HG02759 (cell line): Measurements from ENCODE around the gene FARP1.

Experiments
- ATAC-seq: cut with Tn5 transposase; IDR thresholded peaks from one replicate; pipeline ENCODE4 v1.9.1; 2021; ENCODE audit warnings: mild to moderate bottlenecking, moderate library complexity; ENCODE audit not compliant: unreplicated experiment

The FARP1 gene

DNA sequence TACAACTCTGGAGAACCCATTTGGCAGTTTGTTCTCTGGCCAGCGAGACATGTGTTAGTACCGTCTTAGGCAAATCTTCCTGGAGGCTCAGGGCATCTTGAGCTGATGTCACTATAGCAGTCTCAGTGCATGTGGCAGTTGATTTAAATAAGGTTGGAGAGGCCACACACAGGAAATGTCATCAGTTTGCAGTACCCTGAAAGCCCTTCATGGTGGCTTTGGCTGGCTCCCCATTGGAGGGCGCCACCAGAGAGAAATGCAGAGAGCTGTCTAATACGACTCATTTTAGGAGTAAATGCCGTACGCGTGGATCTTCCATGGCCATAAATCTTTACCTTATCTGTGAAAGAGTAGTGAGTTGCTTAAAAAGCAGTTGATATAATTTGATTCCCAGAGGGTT is 270.9 kb downstream of the FARP1 start:
- ATAC-seq, result no peak

DNA sequence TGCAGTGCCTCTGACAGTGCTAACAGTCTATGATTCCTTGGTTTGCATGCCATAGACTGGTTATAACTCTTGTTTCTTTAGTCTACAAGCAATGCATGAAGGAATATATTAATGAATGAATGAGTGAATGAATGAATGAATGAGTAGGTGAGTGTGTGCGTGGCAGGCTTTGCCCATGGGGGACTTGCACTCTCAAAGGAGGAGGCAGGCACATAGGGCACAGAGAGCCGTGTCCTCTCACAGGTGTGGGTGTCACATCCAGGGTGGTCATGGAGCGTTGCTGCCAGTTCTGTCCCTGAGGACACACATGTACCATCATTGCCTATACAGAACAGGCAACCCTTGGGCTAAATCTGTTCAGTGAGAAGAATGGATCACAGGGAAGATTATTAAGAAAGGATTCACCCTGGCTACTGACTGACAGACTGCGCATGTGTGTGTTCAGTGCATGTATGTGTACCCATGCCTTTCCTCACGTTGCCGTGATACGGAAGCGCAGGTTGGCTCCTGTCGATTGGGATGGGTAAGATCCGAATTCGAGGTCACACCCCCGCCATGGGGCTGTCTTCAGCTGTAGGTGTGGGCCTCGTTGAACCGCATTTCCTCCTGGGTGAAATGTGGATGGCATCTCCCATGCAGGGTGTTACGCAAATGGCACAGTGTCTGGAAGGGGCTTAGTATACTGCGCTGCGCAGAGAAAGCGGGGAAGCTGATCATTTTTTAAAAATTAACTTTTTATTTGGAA is 272.6 kb downstream of the FARP1 start:
- ATAC-seq, result no peak

DNA sequence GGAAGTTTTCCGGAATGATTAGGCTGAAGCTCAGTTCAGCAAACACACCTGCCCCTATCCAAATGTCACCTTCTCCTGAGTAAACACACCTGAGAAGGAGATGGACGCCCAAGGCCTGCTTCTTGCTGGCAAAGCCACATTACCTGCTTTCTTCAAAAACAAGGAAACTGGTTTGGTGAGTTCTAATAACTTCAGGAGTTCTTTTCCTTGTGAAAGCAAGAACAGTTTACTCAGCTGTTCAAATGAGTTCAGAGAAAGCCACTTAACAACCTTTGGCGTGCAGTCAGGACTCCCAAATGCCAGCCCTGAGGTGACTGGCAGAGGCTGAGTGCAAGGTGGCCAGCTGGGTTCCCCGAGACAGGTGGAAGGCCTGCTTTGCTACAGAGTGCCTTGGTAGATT is 273.5 kb downstream of the FARP1 start:
- no peak for ATAC-seq

DNA sequence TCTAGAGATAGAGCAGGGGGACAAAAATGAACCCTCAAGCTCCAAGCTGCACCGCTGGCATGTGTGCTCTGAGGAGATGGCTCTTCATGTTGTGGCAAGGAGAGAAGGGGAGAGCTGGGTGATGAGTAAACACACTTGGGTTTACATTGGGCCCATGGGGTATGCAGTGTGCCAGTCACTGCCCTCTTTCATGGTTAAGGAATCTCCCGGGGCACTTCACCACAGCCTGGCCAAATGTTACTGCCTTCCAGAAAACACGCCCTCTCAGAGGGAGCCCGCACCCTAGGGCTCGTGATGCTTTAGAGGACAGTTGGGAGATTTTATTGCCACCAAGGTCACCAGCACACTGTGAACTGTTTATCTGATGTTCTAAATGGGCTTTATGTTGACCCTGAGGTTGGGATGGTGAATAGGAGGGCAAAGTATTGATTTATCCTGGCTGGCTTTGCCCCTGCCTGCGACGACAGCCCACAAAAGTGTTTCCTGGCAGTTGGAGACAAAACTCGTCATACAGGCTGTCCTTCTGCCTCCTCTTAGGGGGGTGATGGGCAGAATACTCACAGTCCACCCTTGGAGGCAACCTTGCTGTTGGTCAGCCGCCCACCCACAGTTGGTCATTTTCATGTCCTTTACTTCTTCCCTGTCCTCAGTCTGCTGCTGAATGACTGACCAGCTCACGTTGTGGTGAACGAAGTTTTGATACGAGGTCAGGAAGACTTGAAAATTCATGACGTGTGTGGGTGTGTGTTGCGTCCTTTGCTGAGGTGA is 277.1 kb downstream of the FARP1 start:
- no peak for ATAC-seq

DNA sequence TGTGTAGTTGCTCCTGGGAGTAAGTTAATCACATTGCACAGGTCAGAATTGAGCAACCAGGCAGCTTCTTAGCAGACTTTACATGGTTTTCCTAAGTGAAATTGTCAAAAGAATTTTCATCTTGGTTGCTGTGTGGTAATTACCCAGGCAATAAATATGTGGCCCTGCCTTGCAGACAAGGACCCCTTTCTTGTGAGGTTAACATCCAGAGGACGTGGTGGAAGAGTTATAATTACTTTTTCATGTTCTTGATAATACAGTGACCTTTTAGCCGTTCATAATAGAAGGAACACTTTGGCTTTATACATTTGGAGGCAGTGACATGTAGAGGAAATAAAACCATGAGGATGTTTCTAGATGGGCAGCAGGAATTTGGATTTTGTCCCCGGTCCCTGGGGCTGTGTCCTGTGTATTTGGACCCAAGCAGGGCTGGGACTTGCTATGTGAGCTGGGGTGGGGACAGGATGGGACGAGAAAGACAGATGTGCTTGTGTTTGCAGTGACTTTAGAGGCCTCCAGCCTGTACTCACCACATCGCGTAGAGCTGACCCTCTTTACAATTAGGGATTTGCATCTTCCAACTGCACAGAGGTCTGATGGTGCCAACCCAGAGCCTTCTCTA is 277.8 kb downstream of the FARP1 start:
- no peak for ATAC-seq

DNA sequence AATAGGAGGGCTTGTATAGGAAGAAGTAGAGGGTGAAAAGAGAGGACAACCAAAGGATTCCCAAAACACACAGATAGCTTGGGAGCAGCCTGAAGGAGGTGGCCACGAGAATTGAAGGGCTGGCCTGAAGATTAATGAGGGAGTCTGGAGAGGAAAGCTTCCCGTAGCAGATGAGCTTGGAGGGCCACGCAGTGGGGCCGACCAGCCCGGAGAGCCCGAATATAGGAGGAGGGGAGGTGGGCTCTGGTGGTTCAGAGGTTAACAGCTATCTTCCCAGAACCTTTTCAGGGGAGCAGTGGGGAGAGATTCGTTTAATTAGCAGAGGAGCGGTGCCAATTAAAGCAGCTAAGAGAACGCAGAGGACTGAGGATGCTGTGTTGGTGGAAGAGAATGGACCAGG is 279.2 kb downstream of the FARP1 start:
- ATAC-seq, result no peak

DNA sequence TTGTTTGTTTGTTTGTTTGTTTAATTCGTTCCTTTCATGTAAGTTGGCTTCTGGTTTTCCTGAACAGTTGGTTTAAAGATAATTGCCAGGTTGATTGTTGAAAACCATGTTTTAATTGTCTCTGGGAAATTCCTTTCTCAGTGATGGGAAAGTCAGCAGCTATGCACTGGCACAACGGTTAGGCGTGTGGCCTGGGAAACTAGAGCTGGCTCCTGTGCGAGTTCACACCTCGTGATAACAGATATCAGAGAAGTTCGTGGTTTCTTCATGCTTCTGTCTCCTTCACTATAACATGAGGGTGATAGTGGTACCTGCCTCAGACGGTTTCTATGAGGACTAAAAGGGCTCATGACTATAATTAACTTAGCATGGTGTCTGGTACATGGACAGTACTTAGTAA is 280.5 kb downstream of the FARP1 start:
- no peak for ATAC-seq

DNA sequence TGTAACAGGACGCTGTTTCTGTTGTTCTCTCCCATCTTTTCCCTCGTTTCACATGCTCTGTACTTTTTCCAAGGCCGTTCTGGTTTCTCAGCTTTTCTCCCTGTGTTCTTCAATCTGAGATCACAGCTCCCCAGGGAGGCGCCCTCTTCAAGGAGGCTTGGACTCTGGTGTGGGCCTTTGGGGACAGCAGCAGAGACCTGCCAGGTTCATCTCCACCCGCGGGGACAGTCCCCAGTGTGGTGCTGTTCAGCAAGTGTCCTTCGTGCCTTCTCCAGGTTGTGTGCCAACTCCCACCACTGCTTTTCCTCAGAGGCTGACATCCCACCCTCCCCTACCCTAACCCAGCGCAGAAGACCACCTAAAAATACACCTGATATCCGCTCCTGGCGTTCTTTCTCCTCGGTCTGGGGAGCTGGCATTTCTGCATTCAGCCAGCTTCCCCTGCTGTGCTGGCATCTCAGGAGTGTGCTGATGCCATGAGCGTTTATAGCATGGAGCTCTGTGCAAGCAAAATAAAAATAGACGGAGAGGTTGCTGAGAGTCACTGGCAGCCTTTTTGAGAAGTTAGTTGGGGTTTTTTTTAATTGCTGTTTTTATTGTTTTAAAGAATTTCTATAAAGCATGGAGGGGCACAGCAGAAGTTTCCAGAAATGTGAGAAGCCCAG is 284.6 kb downstream of the FARP1 start:
- ATAC-seq, result no peak

DNA sequence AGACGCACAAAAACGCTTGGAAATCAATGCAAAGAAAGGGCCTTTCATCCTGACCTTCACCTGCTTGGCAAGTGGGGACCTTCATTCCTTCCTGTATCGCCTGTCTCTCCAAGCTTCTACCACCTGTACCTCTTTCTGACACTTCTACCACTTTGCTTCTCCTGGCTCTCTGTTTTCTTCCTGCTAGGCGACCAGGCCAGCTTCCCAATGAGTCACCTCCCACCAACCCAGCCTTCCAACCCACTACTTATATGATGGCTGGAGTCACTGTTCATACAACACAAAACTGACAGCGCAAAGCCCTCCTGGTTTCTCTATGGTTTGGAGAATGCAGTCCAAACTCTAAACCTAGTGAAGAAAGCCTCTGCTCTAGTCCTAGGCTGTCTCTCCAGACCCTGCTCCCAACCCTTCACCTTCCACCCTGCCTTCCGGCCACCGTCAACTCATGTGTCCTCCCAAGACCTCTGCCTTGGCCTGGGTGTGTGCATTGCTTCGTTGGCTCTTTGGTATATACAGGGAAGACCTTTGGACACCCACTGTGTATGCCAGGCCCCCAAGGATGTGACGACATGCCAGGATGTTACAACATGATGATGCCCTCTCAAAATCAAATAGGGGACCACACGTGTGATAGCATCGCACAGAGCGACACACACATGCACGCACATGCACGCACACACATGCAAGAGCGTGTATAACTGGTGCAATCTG is 285.5 kb downstream of the FARP1 start:
- ATAC-seq, result no peak

DNA sequence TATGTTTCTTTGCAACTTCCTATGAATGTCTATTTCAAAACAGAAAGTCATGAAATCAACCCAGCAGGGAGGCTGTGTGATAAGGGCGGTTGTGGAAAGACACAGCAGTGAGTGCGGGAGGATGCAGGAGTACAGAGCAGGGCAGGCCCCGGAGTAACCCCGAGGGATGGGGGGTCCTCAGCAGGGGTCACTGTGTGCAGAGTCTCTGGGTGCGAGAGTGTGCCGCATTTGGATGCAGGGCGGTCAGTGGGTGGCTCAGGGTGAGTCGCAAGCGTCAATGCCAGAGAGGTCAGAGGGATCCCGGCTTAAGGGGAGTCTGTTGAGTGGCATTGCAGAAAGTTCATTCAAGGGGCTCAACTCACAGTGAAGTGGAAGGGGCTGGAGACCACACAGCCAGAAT is 286.2 kb downstream of the FARP1 start:
- ATAC-seq, result no peak

DNA sequence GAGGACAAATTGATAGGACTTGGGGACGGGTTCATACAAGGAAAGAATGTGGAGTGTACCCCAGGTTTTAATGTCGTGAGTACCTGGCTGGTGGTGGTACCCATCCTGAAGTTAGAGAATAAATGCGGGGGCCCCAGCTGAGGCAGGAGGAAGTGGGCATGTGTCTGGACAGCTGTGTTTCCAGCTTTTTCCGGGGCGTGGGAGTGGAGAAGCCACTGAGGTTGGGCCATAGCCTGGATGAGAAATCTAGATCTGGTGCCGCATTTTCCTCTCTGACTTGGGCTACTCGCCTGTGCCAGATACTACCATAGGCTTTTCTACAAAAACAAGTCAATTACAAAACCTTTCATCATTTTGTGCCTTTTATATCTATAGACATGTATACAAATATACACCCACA is 286.6 kb downstream of the FARP1 start:
- ATAC-seq, result no peak

DNA sequence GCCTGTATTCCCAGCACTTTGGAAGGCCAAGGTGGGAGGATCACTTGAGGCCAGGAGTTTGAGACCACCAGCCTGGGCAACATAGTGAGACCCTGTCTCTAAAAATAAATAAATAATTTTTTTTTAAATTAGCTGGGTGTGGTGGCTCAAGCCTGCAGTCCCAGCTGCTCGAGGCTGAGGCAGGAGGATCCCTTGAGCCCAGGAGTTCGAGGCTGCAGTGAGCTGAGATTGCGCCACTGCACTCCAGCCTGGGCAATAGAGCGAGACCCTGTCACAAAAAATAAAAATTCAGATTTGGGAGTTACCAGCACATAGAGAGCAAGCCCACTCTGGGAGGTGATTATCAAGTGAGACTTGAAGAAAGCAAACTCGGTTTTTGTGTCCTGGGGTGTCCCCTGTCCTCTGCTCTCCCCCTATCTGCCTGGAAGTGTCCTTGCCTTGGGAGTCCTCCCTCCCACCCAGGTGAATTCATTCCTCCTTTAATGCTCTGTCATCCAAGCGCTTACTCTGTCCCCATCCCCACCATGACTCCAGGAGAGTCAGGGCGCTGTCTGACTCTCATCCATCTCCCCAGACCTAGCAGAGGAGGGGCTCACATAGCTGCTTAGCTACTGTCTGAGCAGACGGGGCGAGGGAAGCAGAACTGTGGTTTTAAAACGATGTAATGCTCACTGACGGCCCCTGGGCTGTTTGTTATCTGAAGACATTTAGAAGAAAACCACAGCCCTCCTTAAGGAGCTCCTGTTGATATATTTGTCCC is 287.3 kb downstream of the FARP1 start:
- ATAC-seq, result no peak

DNA sequence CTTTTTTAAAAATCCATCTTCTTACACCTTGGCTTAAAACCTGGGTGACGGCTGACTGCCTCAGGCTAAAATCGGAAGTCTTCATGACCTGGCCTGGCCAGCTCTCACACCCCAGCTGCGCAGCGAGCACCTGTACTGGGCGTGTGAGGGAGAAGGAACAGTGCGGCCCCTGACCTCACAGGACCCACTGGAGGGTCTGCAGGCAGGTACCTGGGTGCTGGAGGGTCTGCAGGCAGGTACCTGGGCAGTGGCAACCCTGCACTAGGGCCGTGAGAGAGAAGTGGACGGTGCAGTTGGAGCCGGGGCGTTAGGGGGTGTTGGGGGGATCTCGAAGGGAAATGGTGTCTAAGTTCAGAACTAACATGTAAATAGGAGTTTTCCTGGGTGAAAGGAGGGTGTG is 289.7 kb downstream of the FARP1 start:
- no peak for ATAC-seq

DNA sequence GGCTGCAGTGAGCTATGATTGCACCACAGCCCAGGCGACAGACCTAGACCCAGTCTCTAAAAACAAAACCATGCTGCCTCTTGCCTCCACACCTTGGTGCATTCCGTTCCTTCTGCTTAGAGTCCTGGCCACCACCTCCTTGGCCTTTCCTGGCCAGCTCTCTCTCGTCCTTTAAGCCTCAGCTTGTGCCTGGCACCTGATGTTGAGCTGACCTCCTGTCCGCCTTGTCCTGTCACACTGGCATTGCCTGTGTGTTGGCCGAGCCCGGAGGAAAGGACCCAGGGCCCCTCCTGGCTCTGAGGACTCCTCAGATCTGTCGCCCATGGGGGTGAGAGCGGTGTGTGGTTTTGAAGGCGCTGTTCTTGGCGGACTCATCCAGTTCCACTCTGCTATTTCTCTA is 290.8 kb downstream of the FARP1 start:
- ATAC-seq, result no peak

DNA sequence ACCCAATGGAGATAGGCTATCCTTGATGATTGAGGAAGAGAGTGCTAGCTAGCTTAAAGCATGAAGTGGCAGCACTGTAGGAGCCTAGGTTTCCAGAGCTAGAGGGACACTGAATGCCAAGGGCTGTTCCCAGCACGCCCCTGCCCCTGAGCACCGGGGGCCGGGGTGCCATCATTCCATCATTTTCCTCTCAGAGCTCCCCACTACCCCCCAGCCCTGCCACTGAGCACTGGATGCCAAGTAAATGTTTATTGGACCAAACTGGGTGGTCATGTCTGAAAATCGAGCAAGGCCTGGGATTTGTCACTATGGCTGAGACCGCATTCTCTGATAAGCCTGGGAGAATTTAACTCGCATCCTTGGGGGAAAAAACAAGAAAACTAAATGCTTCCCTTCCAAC is 291.2 kb downstream of the FARP1 start:
- no peak for ATAC-seq

DNA sequence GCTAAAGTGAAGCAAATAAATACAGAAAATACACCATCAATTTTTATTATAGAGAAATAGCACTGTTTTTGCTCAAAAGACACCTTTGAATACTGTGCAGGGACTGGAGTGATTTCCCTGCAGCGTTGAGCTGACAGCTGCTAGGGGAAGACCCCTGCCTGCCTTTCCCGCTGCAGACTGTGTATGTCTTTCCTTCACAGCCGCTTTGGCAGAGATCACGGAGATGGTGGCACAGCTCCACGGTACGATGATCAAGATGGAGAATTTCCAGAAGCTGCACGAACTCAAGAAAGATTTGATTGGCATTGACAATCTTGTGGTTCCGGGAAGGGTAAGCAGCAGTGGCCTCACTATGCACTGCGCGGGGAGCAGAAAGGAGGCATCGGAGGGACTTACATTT is 292.5 kb downstream of the FARP1 start:
- ATAC-seq, result no peak

DNA sequence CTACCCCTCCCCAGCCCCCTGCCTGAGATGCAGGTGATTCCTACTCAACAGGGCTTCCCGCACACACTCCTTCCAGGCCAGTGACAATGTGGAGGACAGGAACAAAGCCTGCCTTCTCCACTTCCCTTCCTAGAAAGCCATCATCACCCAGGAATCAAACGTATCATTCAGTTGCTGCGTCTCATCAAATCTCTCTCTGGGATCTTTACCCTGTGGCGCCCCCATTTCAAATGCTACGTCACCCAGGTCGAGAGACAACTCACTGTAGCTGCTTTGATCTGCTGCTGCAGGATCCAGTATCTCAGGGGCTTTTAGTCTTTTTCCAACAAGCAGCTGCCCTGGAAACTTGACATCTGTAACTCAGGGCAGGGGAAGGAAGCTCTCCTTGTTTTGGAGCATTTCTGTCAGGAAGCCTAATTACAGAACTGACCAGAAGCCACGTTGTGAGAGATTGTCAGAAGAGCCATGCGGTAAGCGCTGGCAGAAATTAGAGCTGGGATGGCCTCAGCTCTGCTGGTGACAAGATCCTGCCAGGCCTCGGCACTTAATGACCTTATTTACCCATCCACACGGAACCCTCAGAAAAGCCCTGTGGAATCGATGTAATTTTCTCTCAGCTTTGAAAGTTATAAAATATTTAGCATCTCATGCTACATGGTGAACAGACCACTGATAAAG is 293.5 kb downstream of the FARP1 start:
- no peak for ATAC-seq

DNA sequence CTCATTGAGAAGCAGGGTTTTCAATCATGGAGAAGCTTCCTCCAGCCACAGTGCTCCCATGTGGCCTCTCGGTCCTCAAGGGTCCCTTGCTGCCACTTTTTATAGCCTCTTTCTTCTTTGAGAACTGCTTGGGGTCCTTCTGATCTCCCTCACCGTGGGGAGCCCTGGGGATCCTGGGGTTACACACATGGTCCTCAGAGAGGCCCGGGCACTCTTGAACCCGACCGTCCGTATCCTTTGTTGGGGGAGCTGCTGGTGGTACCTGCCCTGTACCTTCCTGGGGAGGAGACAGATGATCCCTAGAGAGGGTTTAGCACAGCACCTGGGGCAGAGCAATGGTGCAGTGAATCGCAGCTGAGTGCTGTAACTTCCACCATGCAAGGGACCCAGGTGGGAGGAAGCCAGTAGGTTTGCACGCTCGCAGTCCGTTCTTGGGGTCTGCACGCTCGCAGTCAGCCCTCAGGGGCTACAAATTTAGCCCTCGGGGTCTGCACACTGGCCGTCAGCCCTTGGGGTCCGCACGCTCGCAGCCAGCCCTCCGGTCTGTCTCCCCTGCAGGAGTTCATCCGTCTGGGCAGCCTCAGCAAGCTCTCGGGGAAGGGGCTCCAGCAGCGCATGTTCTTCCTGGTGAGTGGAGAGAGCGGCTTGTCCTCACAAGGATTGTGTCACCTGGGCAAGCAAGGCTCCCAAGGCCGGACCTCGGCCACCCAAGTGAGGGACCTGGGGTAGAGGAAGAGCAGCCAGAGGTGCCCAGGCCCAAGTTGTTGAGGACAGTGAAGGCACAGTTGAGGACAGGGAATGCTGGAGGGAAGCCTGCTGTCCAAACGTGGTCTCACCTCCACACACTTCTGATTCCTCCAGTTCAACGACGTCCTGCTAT is 295.6 kb downstream of the FARP1 start:
- ATAC-seq, result no peak
